Sigmoid colon (tissue), 7 donors: ENCODE data around the gene GRM8. TPM values are rescaled to one million over a fixed set of nuclear protein-coding genes. Genes with fewer than 3 reads are reported as not detected.

Experiments
- DNase-seq: peaks from one replicate; pipeline ENCODE4 v3.0.0-alpha.2; 2019
- H3K27ac ChIP-seq, 4 donors: fragments of 200-600 bp; sonication (generic); one replicate each; pipeline ENCODE4 v1.5.1; 2016 to 2019; ENCODE audit warnings: mild to moderate bottlenecking in 1 of 4
- H3K27me3 ChIP-seq, 3 donors: fragments of 200-600 bp; sonication (generic); one replicate each; pipeline ENCODE4 v1.5.1; 2019; ENCODE audit warnings: mild to moderate bottlenecking in 1 of 3
- H3K36me3 ChIP-seq, 4 donors: fragments of 200-600 bp; sonication (generic); one replicate each; pipeline ENCODE4 v1.5.1; 2016 to 2019
- H3K4me1 ChIP-seq, 4 donors: fragments of 200-600 bp; sonication (generic); one replicate each; pipeline ENCODE4 v1.5.1; 2017 to 2019
- H3K4me3 ChIP-seq, 4 donors: fragments of 200-600 bp; sonication (generic); one replicate each; pipeline ENCODE4 v1.5.1; 2017 to 2019; ENCODE audit warnings: mild to moderate bottlenecking in 2 of 4, moderate library complexity in 1 of 4
- H3K9me3 ChIP-seq, 4 donors: fragments of 200-600 bp in 3 of 4; sonication (generic) in 3 of 4; one replicate each; pipeline versions ENCODE4 v1.5.1 to v1.6.1; 2013 to 2019
- CTCF ChIP-seq, 4 experiments: fragments of 450-650 bp in 3 of 4; fragments of 200-600 bp in 1 of 4; IDR thresholded peaks; one replicate each; pipeline ENCODE4 v1.5.1; 2016 to 2019; ENCODE audit warnings: antibody characterized with exemption in 4 of 4, mild to moderate bottlenecking in 3 of 4, moderate library complexity in 2 of 4
- EP300 ChIP-seq, 4 donors: sonication (generic); formaldehyde crosslinking; IDR thresholded peaks; one replicate each; pipeline ENCODE4 v1.6.1; 2017; ENCODE audit warnings: antibody characterized with exemption in 4 of 4
- POLR2A ChIP-seq, 2 donors: fragments of 450-650 bp; IDR thresholded peaks; one replicate each; pipeline ENCODE4 v1.6.1; 2016; ENCODE audit warnings: antibody characterized with exemption in 2 of 2, mild to moderate bottlenecking in 2 of 2, moderate library complexity in 2 of 2
- POLR2AphosphoS5 ChIP-seq, 4 donors: sonication (generic); formaldehyde crosslinking; IDR thresholded peaks; one replicate each; pipeline ENCODE4 v1.6.1; 2017; ENCODE audit warnings: antibody characterized with exemption in 4 of 4
- WGBS, 2 donors: extraction: QIAGEN DNeasy Blood & Tissue Kit; methylation state at CpG; one replicate each; pipeline ENCODE4 v1.1.7; 2013; 5-methylcytosine and 5-hydroxymethylcytosine counted together
- intact Hi-C: fragments of 100-400 bp; cut with DNase I; formaldehyde crosslinking; loops from one replicate; pipeline ENCODE4 v1.15.1; 2023
- polyA plus RNA-seq, 3 donors: library from polyadenylated mRNA; stranded (reverse); fragments of 200-250 nt; gene quantifications; one replicate each; pipeline ENCODE4 v1.2.3, GENCODE V29; 2013
- total RNA-seq, 4 donors: library from RNA; depleted of rRNA; stranded (reverse); fragments of >200 nt; gene quantifications; one replicate each; pipeline ENCODE4 v1.1.0, GENCODE V29; 2016
- donor health status: healthy with polysubstance abuse.
- donor health status: Bipolar disorder and iron deficiency.
- donor health status: healthy.

The GRM8 gene
- total and polyA plus RNA-seq, 7 donors: 0.27 to 1.9 (median 0.55) TPM; not detected in 4

GRCh38 chr7:126424985-126425384 lies 827.8 kb downstream of the GRM8 start:
- intact Hi-C loops: no loop called here
- H3K27me3 ChIP-seq: no peaks in the 10 kb centered on the region
- no peak overlapping the region for H3K4me3 ChIP-seq
- WGBS, 2 donors: 92 to 98% methylated on average over 1 of the region's 1 CpG
- H3K36me3 ChIP-seq: no peaks in the 10 kb centered on the region
- H3K9me3 ChIP-seq: no peaks in the 10 kb centered on the region
- TF ChIP-seq POLR2AphosphoS5 (IDR thresholded peaks at IDR 0.05) (no peak), POLR2A (IDR thresholded peaks at IDR 0.05) (no peak), CTCF (IDR thresholded peaks at IDR 0.05) (no peak), EP300 (IDR thresholded peaks at IDR 0.05) (no peak)
- no peaks in the 10 kb centered on the region for H3K4me1 ChIP-seq
- DNase-seq: no peak
- no peak overlapping the region for H3K27ac ChIP-seq

GRCh38 chr7:126419047-126419446 lies 833.7 kb downstream of the GRM8 start:
- H3K4me1 ChIP-seq: no peaks in the 10 kb centered on the region
- no peak for TF ChIP-seq CTCF (IDR thresholded peaks at IDR 0.05)
- TF ChIP-seq POLR2AphosphoS5 (IDR thresholded peaks at IDR 0.05): no peak
- no peak for TF ChIP-seq POLR2A (IDR thresholded peaks at IDR 0.05)
- TF ChIP-seq EP300 (IDR thresholded peaks at IDR 0.05): no peak
- H3K27me3 ChIP-seq: no peaks in the 10 kb centered on the region
- H3K27ac ChIP-seq: no peak overlapping the region
- no peaks in the 10 kb centered on the region for H3K36me3 ChIP-seq
- 86 to 90% methylated on average over 4 of the region's 4 CpGs for WGBS, 2 donors
- H3K4me3 ChIP-seq: no peak overlapping the region
- intact Hi-C loops: no loop called here
- no peak for DNase-seq
- H3K9me3 ChIP-seq: no peaks in the 10 kb centered on the region

GRCh38 chr7:126411821-126412383 lies 840.8 kb downstream of the GRM8 start:
- Histone ChIP-seq H3K27me3 (no peaks in the 10 kb centered on the region), H3K27ac (no peak overlapping the region), H3K4me1 (no peaks in the 10 kb centered on the region), H3K4me3 (no peak overlapping the region), H3K9me3 (no peaks in the 10 kb centered on the region), H3K36me3 (no peaks in the 10 kb centered on the region)
- intact Hi-C loops: no loop called here
- WGBS, 2 donors: 75 to 76% methylated on average over 3 of the region's 3 CpGs
- no peak for DNase-seq
- TF ChIP-seq POLR2A (IDR thresholded peaks at IDR 0.05) (no peak), EP300 (IDR thresholded peaks at IDR 0.05) (no peak), CTCF (IDR thresholded peaks at IDR 0.05) (no peak), POLR2AphosphoS5 (IDR thresholded peaks at IDR 0.05) (no peak)

GRCh38 chr7:126411032-126411820 lies 841.5 kb downstream of the GRM8 start:
- TF ChIP-seq EP300 (IDR thresholded peaks at IDR 0.05) (no peak), CTCF (IDR thresholded peaks at IDR 0.05) (no peak), POLR2AphosphoS5 (IDR thresholded peaks at IDR 0.05) (no peak)
- Histone ChIP-seq H3K27me3 (no peaks in the 10 kb centered on the region), H3K4me1 (no peaks in the 10 kb centered on the region), H3K36me3 (no peaks in the 10 kb centered on the region), H3K27ac (no peak overlapping the region), H3K4me3 (no peak overlapping the region), H3K9me3 (no peaks in the 10 kb centered on the region)
- intact Hi-C loops: no loop called here
- 50 to 74% methylated on average over 3 of the region's 3 CpGs for WGBS, 2 donors
- no peak for DNase-seq
